Transverse colon (tissue), 4 donors: Measurements from ENCODE around the gene PNLDC1. TPM values are rescaled to one million over a fixed set of nuclear protein-coding genes. Genes with fewer than 3 reads are reported as not detected.
"Not testable (repeated sequence)": the region's sequence is repeated elsewhere in the genome, so short reads cannot be mapped to it uniquely, and the experiment has no call there.

Source experiments
- DNase-seq: peaks from one replicate; pipeline ENCODE4 v3.0.0-alpha.2; 2019
- H3K27ac ChIP-seq, 4 donors: fragments of 200-600 bp; sonication (generic); 2 replicates each; pipeline ENCODE4 v1.5.1; 2016 to 2018; ENCODE audit warnings: inconsistent platforms in 4 of 4
- H3K27me3 ChIP-seq: fragments of 200-600 bp; sonication (generic); 2 replicates; pipeline ENCODE4 v1.5.1; 2017; ENCODE audit warnings: inconsistent platforms
- H3K36me3 ChIP-seq, 4 donors: fragments of 200-600 bp; sonication (generic); 2 replicates each; pipeline ENCODE4 v1.5.1; 2017 to 2019; ENCODE audit warnings: inconsistent platforms in 4 of 4
- H3K4me1 ChIP-seq, 4 donors: fragments of 200-600 bp; sonication (generic); 2 replicates each; pipeline ENCODE4 v1.5.1; 2017 to 2020; ENCODE audit warnings: inconsistent platforms in 4 of 4
- H3K4me3 ChIP-seq, 4 donors: fragments of 200-600 bp; sonication (generic); 1 replicate in 1 of 4; 2 replicates in 3 of 4; pipeline versions ENCODE4 v1.5.1 to v1.6.1; 2017 to 2019; ENCODE audit warnings: inconsistent platforms in 4 of 4
- H3K9me3 ChIP-seq, 2 donors: fragments of 200-600 bp; sonication (generic); 2 replicates each; pipeline ENCODE4 v1.5.1; 2017 to 2019; ENCODE audit warnings: inconsistent platforms in 2 of 2
- EP300 ChIP-seq: sonication (generic); formaldehyde crosslinking; IDR thresholded peaks from one replicate; pipeline ENCODE4 v1.6.1; 2017; ENCODE audit warnings: antibody characterized with exemption, low read depth
- POLR2A ChIP-seq: fragments of 450-650 bp; IDR thresholded peaks from one replicate; pipeline ENCODE4 v1.6.1; 2016; ENCODE audit warnings: antibody characterized with exemption, mild to moderate bottlenecking, moderate library complexity
- POLR2AphosphoS5 ChIP-seq, 3 donors: sonication (generic); formaldehyde crosslinking; IDR thresholded peaks; one replicate each; pipeline ENCODE4 v1.6.1; 2016; ENCODE audit warnings: antibody characterized with exemption in 3 of 3
- WGBS, 2 donors: methylation state at CpG; one replicate each; pipeline ENCODE4 v1.1.5; 2018; ENCODE audit warnings: low coverage in 1 of 2; 5-methylcytosine and 5-hydroxymethylcytosine counted together
- in situ Hi-C, 4 donors: fragments of 200-750 bp; cut with MboI; loops; one replicate each; pipeline versions ENCODE4 v1.15.0 to v1.15.1; 2017; ENCODE audit warnings: low sequenced_read_pairs in 3 of 4, low pct_ligation_motif_present in 1 of 4, low pct_unique_long_range_greater_than_20kb in 1 of 4
- intact Hi-C: fragments of 100-400 bp; cut with DNase I; formaldehyde crosslinking; loops from one replicate; pipeline ENCODE4 v1.15.1; 2023; ENCODE audit warnings: low total_unique reads
- total RNA-seq, 4 donors: library from RNA; depleted of rRNA; stranded (reverse); fragments of >200 nt; gene quantifications; one replicate each; pipeline ENCODE4 v1.1.0, GENCODE V29; 2016
- TF ChIP-seq, protein P1 (sequence below), 5 experiments: fragments of 200-600 bp in 3 of 5; fragments of 450-650 bp in 2 of 5; sonication (generic) in 3 of 5; IDR thresholded peaks; 1 replicate in 2 of 5; 2 replicates in 3 of 5; pipeline ENCODE4 v1.5.1; 2016 to 2017; ENCODE audit warnings: antibody characterized with exemption in 5 of 5, inconsistent platforms in 3 of 5, mild to moderate bottlenecking in 2 of 5, moderate library complexity in 1 of 5

The PNLDC1 gene
- total RNA-seq, 4 donors from 2014 or later, result 1.5 TPM; not detected in 3

DNA sequence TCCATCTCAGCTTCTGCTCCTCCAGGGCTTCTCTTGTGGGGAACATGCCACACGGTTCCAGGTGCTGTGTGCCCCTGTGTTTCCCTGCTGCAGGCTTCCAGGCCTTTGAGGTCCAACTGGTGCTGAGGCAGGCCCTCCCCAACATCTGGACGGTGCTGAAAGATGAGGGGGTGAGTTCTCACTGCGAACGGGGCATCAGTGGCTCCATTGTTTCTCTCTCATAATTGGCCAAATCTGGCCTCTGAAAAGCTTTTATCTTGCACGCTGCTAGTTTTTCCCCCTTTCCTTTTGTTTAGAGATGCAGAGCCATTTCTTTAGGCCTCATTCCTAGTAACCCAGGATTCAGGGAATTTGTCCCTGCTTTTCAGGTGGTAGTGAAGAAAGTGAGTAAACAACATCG lies 8.6 kb downstream of the PNLDC1 start:
- intact Hi-C loops, result no loop called here
- peaks cover 0 to 9% (median 3%) of the 10 kb centered on the region in 4 donors for H3K4me1 ChIP-seq

DNA sequence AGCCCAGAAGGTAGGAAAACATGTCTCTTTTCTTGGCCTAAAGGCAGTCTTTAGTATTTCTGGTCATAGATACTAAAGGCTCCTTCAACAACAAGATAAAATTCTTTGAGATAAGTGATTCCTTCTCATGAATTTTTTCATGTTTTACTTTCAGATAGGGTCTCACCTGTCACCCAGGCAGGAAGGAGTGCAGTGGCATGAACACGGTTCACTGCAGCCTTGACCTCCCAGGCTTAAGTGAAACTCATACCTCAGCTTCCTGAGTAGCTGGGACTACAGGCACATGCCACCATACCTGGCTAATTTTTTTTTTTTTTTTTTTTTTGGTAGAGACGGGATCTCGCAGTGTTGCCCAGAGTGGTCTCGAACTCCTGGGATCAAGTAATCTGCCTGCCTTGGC lies 9.1 kb downstream of the PNLDC1 start:
- H3K4me3 ChIP-seq, result no peak overlapping the region
- no peak for DNase-seq
- 89 to 100% methylated on average over 1 to 4 of the region's 4 CpGs for WGBS, 2 donors
- H3K4me1 ChIP-seq, result peaks cover 0 to 9% (median 3%) of the 10 kb centered on the region in 4 donors
- in situ Hi-C loops, result no loop called here
- H3K36me3 ChIP-seq, result no peaks in the 10 kb centered on the region
- H3K27ac ChIP-seq, result no peak overlapping the region
- H3K27me3 ChIP-seq, result no peaks in the 10 kb centered on the region
- TF ChIP-seq EP300 (no peak), POLR2AphosphoS5 (IDR thresholded peaks at IDR 0.05) (no peak), POLR2A (no peak)
- TF ChIP-seq, protein P1, sequence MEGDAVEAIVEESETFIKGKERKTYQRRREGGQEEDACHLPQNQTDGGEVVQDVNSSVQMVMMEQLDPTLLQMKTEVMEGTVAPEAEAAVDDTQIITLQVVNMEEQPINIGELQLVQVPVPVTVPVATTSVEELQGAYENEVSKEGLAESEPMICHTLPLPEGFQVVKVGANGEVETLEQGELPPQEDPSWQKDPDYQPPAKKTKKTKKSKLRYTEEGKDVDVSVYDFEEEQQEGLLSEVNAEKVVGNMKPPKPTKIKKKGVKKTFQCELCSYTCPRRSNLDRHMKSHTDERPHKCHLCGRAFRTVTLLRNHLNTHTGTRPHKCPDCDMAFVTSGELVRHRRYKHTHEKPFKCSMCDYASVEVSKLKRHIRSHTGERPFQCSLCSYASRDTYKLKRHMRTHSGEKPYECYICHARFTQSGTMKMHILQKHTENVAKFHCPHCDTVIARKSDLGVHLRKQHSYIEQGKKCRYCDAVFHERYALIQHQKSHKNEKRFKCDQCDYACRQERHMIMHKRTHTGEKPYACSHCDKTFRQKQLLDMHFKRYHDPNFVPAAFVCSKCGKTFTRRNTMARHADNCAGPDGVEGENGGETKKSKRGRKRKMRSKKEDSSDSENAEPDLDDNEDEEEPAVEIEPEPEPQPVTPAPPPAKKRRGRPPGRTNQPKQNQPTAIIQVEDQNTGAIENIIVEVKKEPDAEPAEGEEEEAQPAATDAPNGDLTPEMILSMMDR (IDR thresholded peaks at IDR 0.05), result no peak
- no peaks in the 10 kb centered on the region for H3K9me3 ChIP-seq
- intact Hi-C loops, result no loop called here

More for the DNA sequence above, 8.6 kb downstream of the PNLDC1 start:
- Histone ChIP-seq H3K9me3 (no peaks in the 10 kb centered on the region), H3K36me3 (no peaks in the 10 kb centered on the region), H3K27me3 (no peaks in the 10 kb centered on the region), H3K27ac (no peak overlapping the region), H3K4me3 (no peak overlapping the region)
- 63 to 89% methylated on average over 1 to 6 of the region's 6 CpGs for WGBS, 2 donors
- in situ Hi-C loops, result no loop called here
- DNase-seq, result no peak
- TF ChIP-seq EP300 (no peak), POLR2A (no peak), POLR2AphosphoS5 (IDR thresholded peaks at IDR 0.05) (no peak)
- TF ChIP-seq, protein P1 (IDR thresholded peaks at IDR 0.05), result no peak

- Histone ChIP-seq H3K27ac (no peak overlapping the region), H3K9me3 (no peaks in the 10 kb centered on the region), H3K36me3 (no peaks in the 10 kb centered on the region), H3K27me3 (no peaks in the 10 kb centered on the region), H3K4me3 (no peak overlapping the region), H3K4me1 (no peaks in the 10 kb centered on the region)
- DNase-seq, result no peak
- TF ChIP-seq, protein P1 (IDR thresholded peaks at IDR 0.05), result no peak
- TF ChIP-seq POLR2A (no peak), EP300 (no peak), POLR2AphosphoS5 (IDR thresholded peaks at IDR 0.05) (no peak)
- 88 to 100% methylated on average over 1 to 9 of the region's 9 CpGs for WGBS, 2 donors
- intact Hi-C loops, result no loop called here
- in situ Hi-C loops, result no loop called here
Measured at GRCh38 chr6:159813781-159814180, 13.7 kb downstream of the PNLDC1 start.

DNA sequence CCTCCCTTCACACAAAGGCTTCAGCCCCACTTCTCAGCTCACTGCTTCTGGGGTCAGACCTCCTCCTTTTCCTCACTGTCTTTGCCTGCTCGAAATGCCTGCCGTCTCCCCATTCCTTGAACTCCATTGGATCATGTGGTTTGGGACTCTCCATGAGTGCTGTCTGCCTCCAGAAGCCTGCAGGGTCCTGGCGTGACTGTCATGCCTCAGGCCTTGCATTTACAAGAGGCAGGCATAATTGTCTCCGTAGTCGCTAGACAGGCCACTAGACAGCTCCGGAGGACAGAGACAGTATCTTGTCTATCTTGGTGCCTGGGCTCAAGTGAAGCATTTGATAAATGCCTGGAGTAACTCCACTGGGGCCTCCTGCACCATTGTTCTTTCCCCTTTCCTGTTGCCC lies 15.3 kb downstream of the PNLDC1 start:
- H3K9me3 ChIP-seq, result no peaks in the 10 kb centered on the region
- no peak for TF ChIP-seq EP300
- no peak for TF ChIP-seq POLR2A
- TF ChIP-seq, protein P1 (IDR thresholded peaks at IDR 0.05), result no peak
- no peak for TF ChIP-seq POLR2AphosphoS5 (IDR thresholded peaks at IDR 0.05)
- H3K4me3 ChIP-seq, result no peak overlapping the region
- intact Hi-C loops (no loop called here), in situ Hi-C loops (no loop called here)
- WGBS, 2 donors, result 85 to 90% methylated on average over 2 to 6 of the region's 6 CpGs
- no peak for DNase-seq
- no peaks in the 10 kb centered on the region for H3K36me3 ChIP-seq
- H3K27ac ChIP-seq, result no peak overlapping the region
- H3K27me3 ChIP-seq, result no peaks in the 10 kb centered on the region
- no peaks in the 10 kb centered on the region for H3K4me1 ChIP-seq

GRCh38 chr6:159816775-159817174 lies 16.7 kb downstream of the PNLDC1 start:
- WGBS, 2 donors, result 46% methylated on average over 3 of the region's 3 CpGs; no CpG with 5 or more reads in 1 of the 2 donors
- DNase-seq, H3K36me3 ChIP-seq, intact Hi-C loops, in situ Hi-C loops, H3K27ac ChIP-seq, H3K4me3 ChIP-seq, H3K9me3 ChIP-seq, H3K4me1 ChIP-seq, H3K27me3 ChIP-seq: not testable (repeated sequence)
